Activated CD8-positive, alpha-beta T cell treated with anti-CD3 and anti-CD28 coated beads for 36 hours (primary cell): ENCODE results near the gene JMJD1C. TPM values are rescaled to one million over a fixed set of nuclear protein-coding genes. Genes with fewer than 3 reads are reported as not detected.
"Not testable (repeated sequence)": the region's sequence is repeated elsewhere in the genome, so short reads cannot be mapped to it uniquely, and the experiment has no call there.

Source experiments
- ATAC-seq: fragments of 200-7000 bp; cut with Tn5 transposase; one replicate; pipeline ENCODE4 v1.10.0; 2021; ENCODE audit warnings: mild to moderate bottlenecking, moderate library complexity
- CTCF ChIA-PET: fragments of 350-600 bp; sonication (Branson Sonifier 250); formaldehyde crosslinking; loops from one replicate; lab custom pipeline; 2021; ENCODE audit warnings: antibody characterized with exemption; lab: Charles Lee
- POLR2A ChIA-PET: fragments of 350-600 bp; sonication (Branson Sonifier 250); formaldehyde crosslinking; loops from one replicate; lab custom pipeline; 2021; ENCODE audit warnings: antibody characterized with exemption; lab: Charles Lee
- DNase-seq: peaks from one replicate; pipeline ENCODE4 v3.0.0-alpha.2; 2020
- H3K27ac Mint-ChIP-seq: one replicate; pipeline ENCODE4 v1.8.0; 2021; ENCODE audit warnings: mild to moderate bottlenecking, mixed read lengths
- H3K27me3 Mint-ChIP-seq: one replicate; pipeline ENCODE4 v1.8.0; 2021; ENCODE audit warnings: mixed read lengths
- H3K36me3 Mint-ChIP-seq: one replicate; pipeline ENCODE4 v1.8.0; 2021; ENCODE audit warnings: low read depth, mixed read lengths
- H3K4me1 Mint-ChIP-seq: one replicate; pipeline ENCODE4 v1.8.0; 2021; ENCODE audit warnings: low read depth, mixed read lengths
- H3K4me3 Mint-ChIP-seq: one replicate; pipeline ENCODE4 v1.8.0; 2021; ENCODE audit warnings: mild to moderate bottlenecking, moderate library complexity, mixed read lengths
- H3K9me3 Mint-ChIP-seq: one replicate; pipeline ENCODE4 v1.8.0; 2021; ENCODE audit warnings: mixed read lengths
- intact Hi-C: fragments of 100-400 bp; cut with micrococcal nuclease; formaldehyde crosslinking; loops from one replicate; pipeline ENCODE4 v1.10.0; 2022
- total RNA-seq, 2 experiments: library from RNA; stranded (reverse); gene quantifications; one replicate each; pipeline ENCODE4 v1.2.3, GENCODE V29; 2021
- TF ChIP-seq, protein P1 (sequence below): fragments of 200-600 bp; IDR thresholded peaks from one replicate; pipeline ENCODE4 v1.8.0; 2022; ENCODE audit warnings: antibody characterized with exemption, mild to moderate bottlenecking

JMJD1C gene
- total RNA-seq, 2 experiments from 2014 or later = 45.2 to 48.1 TPM

DNA sequence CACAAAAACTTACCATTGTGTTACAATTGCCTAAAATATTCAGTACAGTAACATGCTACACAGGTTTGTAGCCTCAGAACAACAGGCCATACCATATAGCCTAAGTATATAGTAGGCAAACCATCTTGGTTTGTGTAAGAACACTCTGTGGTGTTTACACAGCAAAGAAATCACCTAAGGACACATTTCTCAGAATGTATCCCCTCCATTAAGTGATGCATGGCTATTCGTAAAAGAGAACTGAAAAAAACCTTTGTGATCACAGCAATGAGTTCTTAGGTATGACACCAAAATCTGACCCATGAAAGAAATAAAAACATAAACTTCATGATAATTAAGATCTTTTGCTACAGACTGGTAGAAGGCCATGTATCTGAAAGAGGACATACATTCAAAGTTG lies 121.5 kb downstream of the JMJD1C start:
- Mint-ChIP-seq H3K4me3 (no peak overlapping the region), H3K9me3 (no peaks in the 10 kb centered on the region), H3K4me1 (peaks cover 10% of the 10 kb centered on the region), H3K27ac (no peak overlapping the region), H3K36me3 (peaks cover 8% of the 10 kb centered on the region), H3K27me3 (no peaks in the 10 kb centered on the region)
- CTCF ChIA-PET = no interaction called here
- TF ChIP-seq, protein P1, sequence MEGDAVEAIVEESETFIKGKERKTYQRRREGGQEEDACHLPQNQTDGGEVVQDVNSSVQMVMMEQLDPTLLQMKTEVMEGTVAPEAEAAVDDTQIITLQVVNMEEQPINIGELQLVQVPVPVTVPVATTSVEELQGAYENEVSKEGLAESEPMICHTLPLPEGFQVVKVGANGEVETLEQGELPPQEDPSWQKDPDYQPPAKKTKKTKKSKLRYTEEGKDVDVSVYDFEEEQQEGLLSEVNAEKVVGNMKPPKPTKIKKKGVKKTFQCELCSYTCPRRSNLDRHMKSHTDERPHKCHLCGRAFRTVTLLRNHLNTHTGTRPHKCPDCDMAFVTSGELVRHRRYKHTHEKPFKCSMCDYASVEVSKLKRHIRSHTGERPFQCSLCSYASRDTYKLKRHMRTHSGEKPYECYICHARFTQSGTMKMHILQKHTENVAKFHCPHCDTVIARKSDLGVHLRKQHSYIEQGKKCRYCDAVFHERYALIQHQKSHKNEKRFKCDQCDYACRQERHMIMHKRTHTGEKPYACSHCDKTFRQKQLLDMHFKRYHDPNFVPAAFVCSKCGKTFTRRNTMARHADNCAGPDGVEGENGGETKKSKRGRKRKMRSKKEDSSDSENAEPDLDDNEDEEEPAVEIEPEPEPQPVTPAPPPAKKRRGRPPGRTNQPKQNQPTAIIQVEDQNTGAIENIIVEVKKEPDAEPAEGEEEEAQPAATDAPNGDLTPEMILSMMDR = no peak
- POLR2A ChIA-PET = no interaction called here
- intact Hi-C loops = no loop called here
- DNase-seq (no peak), ATAC-seq (no peak)

GRCh38 chr10:63343476-63343875 lies 122.3 kb downstream of the JMJD1C start:
- Mint-ChIP-seq H3K36me3 (peaks cover 5% of the 10 kb centered on the region), H3K27ac (no peak overlapping the region), H3K4me3 (no peak overlapping the region), H3K9me3 (no peaks in the 10 kb centered on the region), H3K4me1 (peaks cover 10% of the 10 kb centered on the region), H3K27me3 (no peaks in the 10 kb centered on the region)
- intact Hi-C loops = no loop called here
- CTCF ChIA-PET = no interaction called here
- POLR2A ChIA-PET = interaction anchor here (0.8 kb wide), 1 partner anchor 179 kb away, joined by 3 read pairs; no protein-coding TSS in a partner anchor
- no peak for DNase-seq
- no peak for ATAC-seq
- TF ChIP-seq, protein P1 = no peak

DNA sequence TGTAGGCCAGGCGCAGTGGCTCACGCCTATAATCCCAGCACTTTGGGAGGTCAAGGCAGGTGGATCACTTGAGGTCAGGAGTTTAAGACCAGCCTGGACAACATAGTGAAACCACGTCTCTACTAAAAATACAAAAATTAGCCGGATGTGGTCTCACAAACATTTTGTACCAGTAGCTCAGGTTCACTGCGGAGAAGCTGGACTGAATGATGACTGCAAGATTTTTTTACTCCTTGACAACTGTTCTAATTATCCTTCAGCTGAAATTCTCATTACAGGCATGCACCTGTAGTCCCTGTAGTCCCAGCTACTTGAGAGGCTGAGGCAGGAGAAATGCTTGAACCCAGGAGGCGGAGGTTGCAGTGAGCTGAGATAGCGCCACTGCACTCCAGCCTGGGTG lies 126.1 kb downstream of the JMJD1C start:
- CTCF ChIA-PET = interaction anchor here (1.2 kb wide), 1 partner anchor 289 kb away, joined by 3 read pairs; no protein-coding TSS in a partner anchor
- intact Hi-C loops, ATAC-seq, H3K27ac Mint-ChIP-seq, DNase-seq, POLR2A ChIA-PET, H3K4me3 Mint-ChIP-seq, H3K27me3 Mint-ChIP-seq, H3K4me1 Mint-ChIP-seq, H3K9me3 Mint-ChIP-seq, H3K36me3 Mint-ChIP-seq: not testable (repeated sequence)

GRCh38 chr10:63337455-63338251 lies 128.1 kb downstream of the JMJD1C start:
- Mint-ChIP-seq H3K27me3 (no peaks in the 10 kb centered on the region), H3K9me3 (no peaks in the 10 kb centered on the region), H3K27ac (no peak overlapping the region), H3K4me1 (peaks cover 2% of the 10 kb centered on the region), H3K4me3 (no peak overlapping the region), H3K36me3 (peaks cover 5% of the 10 kb centered on the region)
- ChIA-PET CTCF (interaction anchor here (1.2 kb wide), 1 partner anchor 291 kb away, joined by 4 read pairs; no protein-coding TSS in a partner anchor), POLR2A (no interaction called here)
- ATAC-seq = no peak
- DNase-seq = no peak
- TF ChIP-seq, protein P1 = no peak
- intact Hi-C loops = no loop called here

DNA sequence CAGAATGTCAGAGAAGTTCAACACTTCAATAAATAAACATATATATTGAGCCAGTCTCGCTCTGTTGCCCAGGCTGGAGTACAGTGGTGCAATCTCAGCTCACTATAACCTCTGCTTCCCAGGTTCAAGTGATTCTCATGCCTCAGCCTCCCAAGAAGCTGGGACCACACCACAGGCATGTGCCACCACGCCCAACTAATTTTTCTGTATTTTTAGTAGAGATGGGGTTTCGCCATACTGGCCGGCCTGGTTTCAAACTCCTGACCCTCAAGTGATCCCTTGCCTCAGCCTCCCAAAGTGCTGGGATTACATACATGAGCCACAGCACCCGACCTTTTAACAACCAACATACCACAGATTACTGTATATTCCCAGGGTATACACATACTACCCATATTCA lies 134.2 kb downstream of the JMJD1C start:
- no peaks in the 10 kb centered on the region for H3K27me3 Mint-ChIP-seq
- H3K36me3 Mint-ChIP-seq = no peaks in the 10 kb centered on the region
- DNase-seq (no peak), ATAC-seq (no peak)
- CTCF ChIA-PET = no interaction called here
- no peaks in the 10 kb centered on the region for H3K9me3 Mint-ChIP-seq
- intact Hi-C loops = no loop called here
- peaks cover 6% of the 10 kb centered on the region for H3K4me1 Mint-ChIP-seq
- H3K27ac Mint-ChIP-seq = no peak overlapping the region
- H3K4me3 Mint-ChIP-seq = no peak overlapping the region
- POLR2A ChIA-PET = no interaction called here
- TF ChIP-seq, protein P1 = no peak
